Hepatocyte (in vitro differentiated cells): Measurements from ENCODE around the gene MRO.

ENCODE experiments used
- CTCF ChIP-seq: fragments of 200-600 bp; sonication (generic); IDR thresholded peaks from 2 replicates; pipeline ENCODE4 v1.5.1; 2016; ENCODE audit warnings: antibody characterized with exemption, mild to moderate bottlenecking; ENCODE audit not compliant: poor library complexity
- EZH2 ChIP-seq: fragments of 200-600 bp; sonication (generic); IDR thresholded peaks from 2 replicates; pipeline ENCODE4 v1.6.1; 2016; ENCODE audit warnings: antibody characterized with exemption, mild to moderate bottlenecking, borderline replicate concordance

- no peak for TF ChIP-seq EZH2
- TF ChIP-seq CTCF, result no peak
Observed at GRCh38 chr18:50751947-50752346, 67.9 kb downstream of the MRO start.
